ENCODE data around the gene CRTAC1.
A peak's percentile ranks its signal among the peaks of the same experiment; 100 is the strongest.

Gene CRTAC1

GRCh38 chr10:97923476-97923875 is 106.9 kb downstream of the CRTAC1 start:
- DNase-seq (ENCODE audit: low read depth): no peak

GRCh38 chr10:97923057-97923456 is 107.4 kb downstream of the CRTAC1 start:
- DNase-seq (ENCODE audit: low read depth): no peak

GRCh38 chr10:97922022-97922758 is 108.2 kb downstream of the CRTAC1 start:
- DNase-seq (ENCODE audit: low read depth): no peak

GRCh38 chr10:97921581-97922021 is 108.8 kb downstream of the CRTAC1 start:
- DNase-seq (ENCODE audit: low read depth): no peak

- no peak for DNase-seq (ENCODE audit: low read depth)
Measured at GRCh38 chr10:97920865-97921264, 109.6 kb downstream of the CRTAC1 start.

GRCh38 chr10:97919012-97919411 is 111.4 kb downstream of the CRTAC1 start:
- DNase-seq (ENCODE audit: low read depth): no peak

- DNase-seq (ENCODE audit: low read depth): peak; percentile 48
Measured at GRCh38 chr10:97916586-97916985, 113.8 kb downstream of the CRTAC1 start.

GRCh38 chr10:97915346-97916131 is 114.9 kb downstream of the CRTAC1 start:
- no peak for DNase-seq (ENCODE audit: low read depth)

GRCh38 chr10:97914837-97915211 is 115.6 kb downstream of the CRTAC1 start:
- DNase-seq (ENCODE audit: low read depth): peak; percentile 21

GRCh38 chr10:97914171-97914836 is 116.1 kb downstream of the CRTAC1 start:
- no peak for DNase-seq (ENCODE audit: low read depth)

- DNase-seq (ENCODE audit: low read depth): no peak
Measured at GRCh38 chr10:97913614-97914013, 116.8 kb downstream of the CRTAC1 start.

GRCh38 chr10:97913193-97913592 is 117.2 kb downstream of the CRTAC1 start:
- DNase-seq (ENCODE audit: low read depth): no peak

- no peak for DNase-seq (ENCODE audit: low read depth)
Measured at GRCh38 chr10:97911217-97911616, 119.2 kb downstream of the CRTAC1 start.

GRCh38 chr10:97910661-97911060 is 119.8 kb downstream of the CRTAC1 start:
- DNase-seq (ENCODE audit: low read depth): no peak

- no peak for DNase-seq (ENCODE audit: low read depth)
Measured at GRCh38 chr10:97907830-97908229, 122.6 kb downstream of the CRTAC1 start.

GRCh38 chr10:97907211-97907610 is 123.2 kb downstream of the CRTAC1 start:
- no peak for DNase-seq (ENCODE audit: low read depth)

- DNase-seq (ENCODE audit: low read depth): no peak
Measured at GRCh38 chr10:97905276-97905675, 125.1 kb downstream of the CRTAC1 start.

- DNase-seq (ENCODE audit: low read depth): no peak
Measured at GRCh38 chr10:97904576-97904975, 125.8 kb downstream of the CRTAC1 start.

- DNase-seq (ENCODE audit: low read depth): no peak
Measured at GRCh38 chr10:97904018-97904381, 126.4 kb downstream of the CRTAC1 start.

GRCh38 chr10:97903128-97904017 is 127.0 kb downstream of the CRTAC1 start:
- no peak for DNase-seq (ENCODE audit: low read depth)

- no peak for DNase-seq (ENCODE audit: low read depth)
Measured at GRCh38 chr10:97901381-97901780, 129.0 kb downstream of the CRTAC1 start.

GRCh38 chr10:97898429-97898828 is 132.0 kb downstream of the CRTAC1 start:
- no peak for DNase-seq (ENCODE audit: low read depth)

Data from stromal cell of bone marrow (primary cell).